Loucy (cell line): ENCODE results near the gene HDAC6.
"Not testable (repeated sequence)": the region's sequence is repeated elsewhere in the genome, so short reads cannot be mapped to it uniquely, and the experiment has no call there.

Experiments used
- H2AFZ ChIP-seq: fragments of 200-600 bp; sonication (generic); 2 replicates; pipeline ENCODE4 v1.6.0; 2016; ENCODE audit warnings: antibody characterized with exemption, mild to moderate bottlenecking, low read length, moderate library complexity
- H3F3A ChIP-seq: fragments of 200-600 bp; 2 replicates; pipeline ENCODE4 v1.6.0; 2016; ENCODE audit warnings: antibody characterized with exemption, low read depth, mild to moderate bottlenecking
- H3K27me3 ChIP-seq: fragments of 200-600 bp; sonication (generic); 2 replicates; pipeline ENCODE4 v1.6.1; 2014; ENCODE audit warnings: low read length, mild to moderate bottlenecking; ENCODE audit not compliant: insufficient read depth, poor library complexity, severe bottlenecking
- H3K36me3 ChIP-seq: fragments of 200-600 bp; sonication (generic); 2 replicates; pipeline ENCODE4 v1.6.1; 2016; ENCODE audit warnings: low read length; ENCODE audit not compliant: insufficient read depth
- H3K4me1 ChIP-seq: fragments of 200-600 bp; sonication (generic); 2 replicates; pipeline ENCODE4 v1.5.1; 2014; ENCODE audit warnings: low read length, mild to moderate bottlenecking; ENCODE audit not compliant: insufficient read depth, poor library complexity, severe bottlenecking
- H3K4me2 ChIP-seq: fragments of 200-600 bp; sonication (generic); 2 replicates; pipeline ENCODE4 v1.6.0; 2014; ENCODE audit warnings: antibody characterized with exemption, low read length, low read depth, mild to moderate bottlenecking; ENCODE audit not compliant: poor library complexity, severe bottlenecking
- H3K4me3 ChIP-seq: fragments of 200-600 bp; sonication (generic); 2 replicates; pipeline ENCODE4 v1.5.1; 2014; ENCODE audit warnings: low read length, mild to moderate bottlenecking, mixed read lengths; ENCODE audit not compliant: poor library complexity, severe bottlenecking
- H3K79me2 ChIP-seq: fragments of 200-600 bp; sonication (generic); 2 replicates; pipeline ENCODE4 v1.6.1; 2014; ENCODE audit warnings: low read length; ENCODE audit not compliant: insufficient read depth
- H3K9ac ChIP-seq: fragments of 200-600 bp; sonication (generic); 2 replicates; pipeline ENCODE4 v1.6.0; 2014; ENCODE audit warnings: mild to moderate bottlenecking, low read depth, low read length, moderate library complexity; ENCODE audit not compliant: poor library complexity, severe bottlenecking
- H3K9me2 ChIP-seq: fragments of 200-600 bp; sonication (generic); replicated peaks from 2 replicates; pipeline ENCODE4 v1.6.1; 2016; ENCODE audit warnings: low read depth, low read length, mixed read lengths
- H3K9me3 ChIP-seq: fragments of 200-600 bp; sonication (generic); 2 replicates; pipeline ENCODE4 v1.6.1; 2014; ENCODE audit warnings: mild to moderate bottlenecking, antibody characterized with exemption, low read length, low read depth; ENCODE audit not compliant: insufficient read depth
- H4K20me1 ChIP-seq: fragments of 200-600 bp; sonication (generic); 2 replicates; pipeline ENCODE4 v1.6.0; 2014; ENCODE audit warnings: antibody characterized with exemption, low read length, mild to moderate bottlenecking; ENCODE audit not compliant: insufficient read depth, poor library complexity, severe bottlenecking
- CTCF ChIP-seq: fragments of 200-600 bp; sonication (generic); conservative IDR thresholded peaks from 2 replicates; pipeline ENCODE4 v1.5.1; 2014; ENCODE audit warnings: mild to moderate bottlenecking, antibody characterized with exemption, low read length
- EZH2phosphoT487 ChIP-seq: fragments of 200-600 bp; IDR thresholded peaks from 2 replicates; pipeline ENCODE4 v1.6.1; 2018; ENCODE audit warnings: antibody characterized with exemption, mild to moderate bottlenecking, moderate library complexity, borderline replicate concordance

Gene HDAC6

GRCh38 chrX:48854898-48855297 is 53.0 kb downstream of the HDAC6 start:
- Histone ChIP-seq H2AFZ (no peak overlapping the region), H3K4me3 (no peak overlapping the region), H3K4me1 (no peaks in the 10 kb centered on the region), H3K79me2 (no peaks in the 10 kb centered on the region), H3K9ac (no peak overlapping the region), H3K9me3 (no peaks in the 10 kb centered on the region), H3K4me2 (no peak overlapping the region), H3F3A (no peaks in the 10 kb centered on the region), H4K20me1 (no peaks in the 10 kb centered on the region), H3K27me3 (no peaks in the 10 kb centered on the region), H3K9me2 (no peaks in the 10 kb centered on the region), H3K36me3 (no peaks in the 10 kb centered on the region)
- peak; percentile 40 for TF ChIP-seq CTCF
- TF ChIP-seq EZH2phosphoT487, result no peak

GRCh38 chrX:48864210-48864609 is 62.3 kb downstream of the HDAC6 start:
- TF ChIP-seq EZH2phosphoT487, result no peak
- no peak for TF ChIP-seq CTCF
- Histone ChIP-seq H2AFZ (no peak overlapping the region), H3F3A (no peaks in the 10 kb centered on the region), H3K36me3 (no peaks in the 10 kb centered on the region), H3K9ac (no peak overlapping the region), H3K4me2 (no peak overlapping the region), H4K20me1 (no peaks in the 10 kb centered on the region), H3K79me2 (no peaks in the 10 kb centered on the region), H3K9me2 (no peaks in the 10 kb centered on the region), H3K27me3 (no peaks in the 10 kb centered on the region), H3K9me3 (no peaks in the 10 kb centered on the region), H3K4me1 (no peaks in the 10 kb centered on the region), H3K4me3 (no peak overlapping the region)

DNA sequence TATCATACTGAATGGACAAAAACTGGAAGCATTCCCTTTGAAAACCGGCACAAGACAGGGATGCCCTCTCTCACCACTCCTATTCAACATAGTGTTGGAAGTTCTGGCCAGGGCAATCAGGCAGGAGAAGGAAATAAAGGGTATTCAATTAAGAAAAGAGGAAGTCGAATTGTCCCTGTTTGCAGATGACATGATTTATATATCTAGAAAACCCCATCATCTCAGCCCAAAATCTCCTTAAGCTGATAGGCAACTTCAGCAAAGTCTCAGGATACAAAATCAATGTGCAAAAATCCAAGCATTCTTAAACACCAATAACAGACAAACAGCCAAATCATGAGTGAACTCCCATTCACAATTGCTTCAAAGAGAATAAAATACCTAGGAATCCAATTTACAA is 70.2 kb downstream of the HDAC6 start:
- not testable (repeated sequence) for H4K20me1 ChIP-seq, H3K27me3 ChIP-seq, H3K9me3 ChIP-seq, H3K9ac ChIP-seq, H3K36me3 ChIP-seq, H2AFZ ChIP-seq, H3K79me2 ChIP-seq, H3K4me1 ChIP-seq, H3K9me2 ChIP-seq, H3K4me3 ChIP-seq, H3F3A ChIP-seq, H3K4me2 ChIP-seq
